Measurements from ENCODE around the gene ALMS1.

- TF ChIP-seq CTCF (optimal IDR thresholded peaks at IDR 0.05 in 1 of 3, IDR thresholded peaks at IDR 0.05 in 1 of 3, conservative IDR thresholded peaks at IDR 0.05 in 1 of 3; ENCODE audit: extremely low read depth in 1 of 3, insufficient read depth in 2 of 3, low read length in 3 of 3): no peak
- TF ChIP-seq EZH2 (IDR thresholded peaks at IDR 0.05; ENCODE audit: low read length): no peak
Measured at GRCh38 chr2:73368781-73369180, 16.9 kb upstream of the ALMS1 start.

Data from keratinocyte (primary cell).